Activated T-helper 1 cell treated with anti-CD3 and anti-CD28 coated beads, Interleukin-2, amount 50 U/mL, for 16 hours (primary cell): ENCODE data around the gene CCL7.

Experiments used
- DNase-seq, 2 donors: peaks; one replicate each; pipeline ENCODE4 v3.0.0-alpha.2; 2020; ENCODE audit warnings: low read depth in 1 of 2, low spot score in 1 of 2

CCL7 gene

DNA sequence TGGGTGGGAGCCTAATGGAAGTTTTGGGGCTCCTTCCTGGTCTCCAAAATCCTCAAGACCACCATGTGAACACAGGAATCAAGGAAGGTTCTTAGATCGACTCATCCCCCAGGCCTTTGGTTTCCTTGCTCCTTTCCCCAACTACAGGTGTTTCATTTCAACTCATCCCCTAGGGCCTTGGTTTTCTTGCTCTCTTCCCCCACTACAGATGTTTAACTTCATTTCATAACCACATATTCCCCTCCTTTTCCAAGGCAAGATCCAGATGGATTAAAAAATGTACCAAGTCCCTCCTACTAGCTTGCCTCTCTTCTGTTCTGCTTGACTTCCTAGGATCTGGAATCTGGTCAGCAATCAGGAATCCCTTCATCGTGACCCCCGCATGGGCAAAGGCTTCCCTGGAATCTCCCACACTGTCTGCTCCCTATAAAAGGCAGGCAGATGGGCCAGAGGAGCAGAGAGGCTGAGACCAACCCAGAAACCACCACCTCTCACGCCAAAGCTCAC, 15.3 kb downstream of the CCL7 start, which contains the start of gene CCL11:
Gene CCL11, plus strand, starts transcription at position 457 of the 507 bp plus-strand sequence. CDS start 67 bp downstream, outside the sequence.
- DNase-seq: no peak

GRCh38 chr17:34287875-34288274, 17.9 kb downstream of the CCL7 start:
- no peak for DNase-seq

- DNase-seq: no peak
Measured at GRCh38 chr17:34290586-34290985, 20.6 kb downstream of the CCL7 start.

- no peak for DNase-seq
Measured at GRCh38 chr17:34291721-34292348, 21.8 kb downstream of the CCL7 start.

DNA sequence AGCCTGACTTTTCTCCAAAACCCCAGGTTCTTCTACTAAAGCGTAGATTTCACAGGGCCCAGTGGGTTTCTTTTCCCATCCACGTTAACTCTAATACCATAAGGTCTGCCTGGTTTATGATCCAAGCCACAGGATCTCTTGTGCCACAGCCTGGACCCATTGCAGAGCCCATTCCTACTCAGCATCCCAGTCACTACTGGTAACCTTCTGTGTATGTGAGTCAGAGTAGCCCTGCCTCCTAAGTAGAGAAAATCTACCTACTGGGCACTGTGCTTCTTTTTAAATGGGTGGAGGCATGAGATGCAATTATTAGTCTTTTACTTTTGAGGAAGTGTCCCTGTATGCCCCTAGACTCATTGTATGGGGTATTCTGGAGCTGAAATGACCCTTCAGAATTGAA, 29.0 kb downstream of the CCL7 start:
- DNase-seq: no peak

DNA sequence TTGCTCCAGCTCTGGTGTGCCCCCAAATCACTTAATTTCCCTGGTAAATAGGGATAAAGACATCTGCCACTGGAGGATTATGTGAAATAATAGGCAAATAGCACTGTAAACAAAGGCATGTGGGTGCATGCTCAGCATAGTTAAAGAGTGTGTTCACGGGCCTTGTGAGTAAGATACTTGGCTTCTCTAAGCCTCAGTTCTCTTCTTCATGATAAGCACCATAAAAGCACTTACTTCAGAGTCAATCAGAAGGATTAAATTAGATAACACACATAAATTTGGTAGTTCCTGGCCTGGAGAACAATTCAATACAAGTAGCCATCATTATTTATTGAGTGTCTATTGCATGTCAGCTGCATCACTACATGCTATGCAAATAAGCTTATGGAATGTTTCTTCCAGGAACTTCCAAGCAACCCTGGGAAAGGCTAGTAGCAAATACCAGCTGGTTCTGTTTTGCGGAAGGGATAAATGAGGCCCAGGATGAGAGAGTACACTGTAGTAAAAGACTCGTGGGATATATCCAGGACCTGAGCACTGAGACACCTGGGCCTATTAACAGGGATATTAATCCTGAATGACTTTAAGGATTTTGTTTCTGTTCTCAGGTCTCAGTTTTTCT, 30.0 kb downstream of the CCL7 start:
- DNase-seq: no peak

GRCh38 chr17:34300652-34301370, 30.8 kb downstream of the CCL7 start:
- DNase-seq: no peak

- DNase-seq: no peak
Measured at GRCh38 chr17:34301986-34302385, 32.0 kb downstream of the CCL7 start.

- no peak for DNase-seq
Measured at GRCh38 chr17:34302636-34303035, 32.6 kb downstream of the CCL7 start.

DNA sequence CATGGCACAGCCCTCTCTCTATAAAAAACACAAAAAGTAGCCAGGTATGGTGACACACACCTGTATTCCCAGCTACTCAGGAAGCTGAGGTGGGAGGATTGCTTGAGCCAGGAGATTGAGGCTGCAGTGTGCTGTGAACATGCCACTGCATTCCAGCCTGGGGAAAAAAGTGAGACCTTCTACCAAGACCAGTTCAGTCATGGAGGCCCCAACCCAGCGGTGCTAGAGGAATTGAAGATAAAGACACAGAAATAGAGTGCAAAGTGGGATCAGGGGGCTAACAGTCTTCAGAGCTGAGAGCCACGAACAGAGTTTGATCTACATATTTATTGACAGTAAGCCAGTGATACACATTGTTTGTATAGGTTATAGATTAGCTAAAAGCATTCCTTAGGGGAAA, 33.6 kb downstream of the CCL7 start:
- DNase-seq: no peak

- DNase-seq: no peak
Measured at GRCh38 chr17:34305061-34305460, 35.0 kb downstream of the CCL7 start.

DNA sequence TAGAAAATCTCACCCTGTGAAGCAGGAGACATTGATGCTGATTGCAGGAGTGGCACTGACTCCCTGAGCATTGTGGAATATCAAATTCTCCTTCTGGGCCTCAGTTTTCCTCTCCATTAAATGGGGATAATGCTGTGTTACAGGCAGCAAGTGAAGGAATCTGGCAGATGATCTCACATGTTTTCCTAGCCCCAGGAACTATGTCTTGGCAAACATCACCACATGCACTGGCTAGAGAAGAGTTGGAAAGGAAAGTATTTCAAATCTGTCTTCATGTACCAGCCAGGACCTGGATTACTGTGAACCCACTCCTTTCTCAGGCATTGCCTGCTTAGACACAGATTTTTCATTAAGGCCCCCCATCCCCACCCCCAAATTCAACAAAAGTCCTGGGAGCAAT, 35.6 kb downstream of the CCL7 start:
- no peak for DNase-seq

- DNase-seq: no peak
Measured at GRCh38 chr17:34306466-34306865, 36.4 kb downstream of the CCL7 start.

DNA sequence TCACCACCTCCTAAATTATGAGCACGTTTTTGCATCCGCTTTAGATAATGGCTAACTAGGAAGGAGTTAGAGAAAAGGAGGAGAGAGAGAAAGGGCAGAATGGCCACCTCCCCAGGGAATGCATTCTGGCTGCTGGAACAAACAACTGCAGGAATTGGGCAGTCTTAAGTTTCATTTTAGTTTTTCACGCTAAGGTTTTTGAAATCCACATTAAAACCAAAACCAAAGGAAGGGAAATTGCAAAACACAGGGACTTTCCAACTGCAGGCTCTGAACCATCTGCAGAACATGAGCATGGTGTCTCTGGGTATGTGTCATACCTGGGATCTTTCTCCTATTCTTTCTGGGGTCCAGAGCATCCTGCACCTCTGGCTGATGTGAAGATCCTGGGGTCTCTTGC, 37.1 kb downstream of the CCL7 start:
- no peak for DNase-seq

DNA sequence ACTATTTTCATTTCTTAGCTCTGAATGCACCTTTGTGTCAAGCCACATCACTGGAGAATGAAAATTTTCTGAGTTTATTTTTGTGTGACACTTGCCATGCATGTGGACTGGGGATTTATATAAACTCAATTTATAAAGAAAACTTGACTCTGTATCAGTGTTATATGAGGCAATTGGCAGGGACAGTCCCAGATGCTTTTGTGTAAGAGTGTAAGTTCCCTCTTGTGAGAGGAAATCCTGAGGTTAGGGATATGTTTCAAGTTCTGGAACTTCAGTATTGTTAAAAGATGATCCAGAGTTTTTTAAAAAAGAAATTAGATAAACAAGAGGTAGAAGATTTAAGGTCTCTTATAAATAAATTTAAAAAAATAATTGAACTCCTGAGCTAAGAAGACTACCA, 38.4 kb downstream of the CCL7 start:
- DNase-seq: no peak

DNA sequence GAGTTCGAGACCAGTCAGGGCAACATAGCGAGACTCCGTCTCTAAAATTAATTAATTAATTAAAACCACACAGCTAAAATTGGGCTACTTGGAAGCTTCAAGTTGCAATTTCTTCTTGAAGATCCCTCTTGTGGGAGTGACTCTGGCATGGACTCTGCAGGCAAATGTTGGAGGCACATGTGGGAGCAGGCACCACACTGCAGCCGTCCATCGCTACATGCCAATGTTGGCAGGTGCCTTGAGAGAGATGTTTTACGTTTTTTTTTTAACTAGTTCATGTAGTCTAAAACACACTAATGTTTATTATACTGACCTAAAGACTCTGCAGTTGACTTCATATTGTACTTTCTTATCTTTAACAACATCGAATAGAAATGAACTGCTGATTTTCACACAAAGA, 41.3 kb downstream of the CCL7 start:
- no peak for DNase-seq

DNA sequence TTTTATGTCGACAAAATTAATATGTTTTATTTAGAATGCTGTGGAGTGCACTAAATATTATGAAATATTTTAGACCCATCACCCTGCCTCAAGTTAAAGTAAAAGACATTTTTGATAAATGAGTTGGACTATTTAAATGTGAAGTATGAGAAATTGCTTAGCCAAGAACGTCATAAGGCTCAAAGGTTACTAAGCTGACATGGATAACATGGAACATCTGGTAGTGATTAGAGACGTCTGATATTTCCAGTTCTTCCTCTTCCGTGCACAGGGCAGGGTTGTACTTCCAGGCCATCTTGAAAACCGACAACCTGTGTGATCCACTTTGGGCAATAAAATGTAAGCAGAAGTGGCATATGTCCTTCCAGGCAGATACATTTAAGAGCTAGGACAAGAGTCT, 42.1 kb downstream of the CCL7 start:
- DNase-seq: no peak

DNA sequence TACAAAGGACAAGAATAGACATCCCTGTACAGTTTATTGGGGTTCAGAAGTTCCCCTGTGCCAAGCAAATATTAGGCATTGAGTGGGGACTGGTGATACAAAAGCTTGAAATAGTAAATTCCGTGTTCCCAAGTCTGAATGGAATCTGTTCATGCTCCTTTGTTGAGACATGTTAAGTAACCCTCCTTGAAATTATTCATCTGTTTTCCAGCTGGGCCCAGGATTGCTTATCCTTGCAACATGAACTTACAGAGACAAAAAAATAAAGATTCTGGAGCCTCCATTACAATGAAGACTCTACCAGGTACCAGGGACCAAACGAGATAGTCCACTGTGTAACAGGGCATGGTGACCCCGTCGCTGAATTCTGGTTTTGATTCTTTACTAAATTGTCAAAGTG, 43.1 kb downstream of the CCL7 start:
- no peak for DNase-seq

- no peak for DNase-seq
Measured at GRCh38 chr17:34314279-34314678, 44.3 kb downstream of the CCL7 start.

GRCh38 chr17:34318474-34318873, 48.5 kb downstream of the CCL7 start:
- no peak for DNase-seq

- DNase-seq: no peak
Measured at GRCh38 chr17:34319039-34319483, 49.0 kb downstream of the CCL7 start, which contains the start of gene CCL8. CCL8 (plus strand) TSS chr17:34319435; CDS start chr17:34319502, 67 bp downstream.
